ENCODE data around the gene TULP1.
A peak's percentile ranks its signal among the peaks of the same experiment; 100 is the strongest.

The TULP1 gene

DNA sequence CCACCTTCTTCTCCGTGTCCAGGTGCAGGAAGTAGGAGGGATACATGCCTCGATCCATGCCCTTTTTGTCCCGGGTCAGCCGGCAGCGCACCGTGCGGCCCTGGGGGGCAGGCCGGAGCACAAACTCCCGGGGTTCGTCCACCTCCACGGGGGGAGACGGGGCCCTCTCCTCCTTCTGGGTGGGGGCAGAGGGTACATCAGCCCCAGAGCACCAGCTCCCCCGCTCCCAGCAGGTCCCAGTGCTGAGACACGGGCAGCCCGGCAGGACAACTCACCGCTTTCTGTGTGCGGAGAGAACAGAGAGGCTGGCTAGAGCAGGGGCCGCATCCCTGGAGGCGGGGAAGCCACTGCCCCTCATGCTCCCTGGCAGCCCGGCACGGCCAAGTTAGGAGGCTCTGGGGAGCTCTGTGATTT lies 6.7 kb downstream of the TULP1 start:
- Histone ChIP-seq H3K27me3 (ENCODE audit: control insufficient read depth, insufficient read depth, low read length) (no peaks in the 10 kb centered on the region), H3K9me3 (ENCODE audit: control insufficient read depth, low read depth, low read length) (no peaks in the 10 kb centered on the region), H3K9ac (ENCODE audit: low read length) (no peak overlapping the region), H3K36me3 (ENCODE audit: control insufficient read depth, low read depth, low read length) (no peaks in the 10 kb centered on the region), H3K27ac (ENCODE audit: low read length) (no peak overlapping the region), H3K4me1 (ENCODE audit: control insufficient read depth, low read depth, low read length) (peaks cover 16% of the 10 kb centered on the region), H3K4me3 (ENCODE audit: low read length) (no peak overlapping the region)

DNA sequence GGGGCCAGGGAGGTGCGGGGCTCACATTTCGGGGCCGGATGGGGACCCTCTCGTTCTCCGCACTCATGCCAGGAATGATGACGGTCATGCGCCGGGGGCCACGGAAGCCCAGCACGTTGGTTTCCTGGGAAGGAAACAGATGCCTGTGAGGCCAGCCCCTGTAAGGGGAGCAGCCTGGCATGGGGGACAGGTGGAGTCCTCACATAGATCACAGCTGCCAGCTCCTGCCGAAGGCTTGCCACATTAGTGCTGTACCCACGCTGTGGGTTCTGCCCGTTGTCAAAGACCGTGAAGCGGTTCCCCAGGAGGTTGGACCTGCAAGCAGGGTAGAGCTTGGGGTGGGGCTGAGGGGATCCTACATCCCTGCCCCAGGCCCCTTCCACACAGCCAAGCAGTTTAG lies 9.2 kb downstream of the TULP1 start:
- H3K9me3 ChIP-seq (ENCODE audit: control insufficient read depth, low read depth, low read length): no peaks in the 10 kb centered on the region
- peaks cover 9% of the 10 kb centered on the region for H3K27me3 ChIP-seq (ENCODE audit: control insufficient read depth, insufficient read depth, low read length)
- no peak overlapping the region for H3K9ac ChIP-seq (ENCODE audit: low read length)
- H3K27ac ChIP-seq (ENCODE audit: low read length): no peak overlapping the region
- H3K36me3 ChIP-seq (ENCODE audit: control insufficient read depth, low read depth, low read length): no peaks in the 10 kb centered on the region
- H3K4me3 ChIP-seq (ENCODE audit: low read length): no peak overlapping the region
- H3K4me1 ChIP-seq (ENCODE audit: control insufficient read depth, low read depth, low read length): peaks cover 22% of the 10 kb centered on the region

DNA sequence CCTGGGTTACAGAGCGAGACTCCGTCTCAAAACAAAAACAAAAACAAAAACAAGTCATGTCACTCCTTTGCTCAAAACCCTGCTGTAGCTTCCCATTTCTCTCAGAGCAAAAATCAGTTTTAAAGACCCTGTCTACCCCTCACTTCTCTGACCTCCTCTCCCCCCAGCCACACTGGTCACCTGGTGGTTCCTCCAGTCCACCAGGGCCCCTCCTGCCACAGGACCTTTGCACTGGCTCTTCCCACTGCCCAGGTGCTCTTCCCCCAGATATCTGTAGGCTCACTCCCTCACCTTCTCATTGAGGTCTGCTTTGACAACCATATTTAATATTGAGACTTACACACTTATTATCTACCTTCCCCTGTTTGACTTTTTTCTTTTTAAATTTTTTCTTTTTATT lies 10.9 kb downstream of the TULP1 start:
- peaks cover 14% of the 10 kb centered on the region for H3K27me3 ChIP-seq (ENCODE audit: control insufficient read depth, insufficient read depth, low read length)
- no peak overlapping the region for H3K27ac ChIP-seq (ENCODE audit: low read length)
- no peak overlapping the region for H3K9ac ChIP-seq (ENCODE audit: low read length)
- H3K9me3 ChIP-seq (ENCODE audit: control insufficient read depth, low read depth, low read length): no peaks in the 10 kb centered on the region
- peaks cover 20% of the 10 kb centered on the region for H3K4me1 ChIP-seq (ENCODE audit: control insufficient read depth, low read depth, low read length)
- H3K36me3 ChIP-seq (ENCODE audit: control insufficient read depth, low read depth, low read length): no peaks in the 10 kb centered on the region
- H3K4me3 ChIP-seq (ENCODE audit: low read length): no peak overlapping the region

DNA sequence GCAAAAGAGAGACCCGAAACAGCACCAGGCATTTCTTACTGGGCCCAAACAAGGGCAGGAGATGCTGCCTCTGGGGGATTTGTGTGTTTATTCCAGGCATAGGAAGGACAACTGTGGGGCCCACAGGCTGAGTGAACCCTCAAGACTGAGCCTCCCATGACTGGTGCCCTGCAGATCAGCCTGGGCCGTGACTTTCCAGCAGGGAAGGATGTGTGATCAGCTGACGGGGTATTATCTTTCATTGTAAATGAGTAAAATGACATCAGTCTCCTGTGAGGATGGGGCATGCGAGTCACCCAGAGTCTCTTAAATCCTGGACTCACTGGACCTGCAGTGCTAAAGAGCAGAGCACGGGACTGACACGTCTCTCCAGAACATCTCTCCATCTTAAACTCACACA lies 11.9 kb downstream of the TULP1 start:
- Histone ChIP-seq H3K9me3 (ENCODE audit: control insufficient read depth, low read depth, low read length) (no peaks in the 10 kb centered on the region), H3K4me1 (ENCODE audit: control insufficient read depth, low read depth, low read length) (peaks cover 13% of the 10 kb centered on the region), H3K9ac (ENCODE audit: low read length) (no peak overlapping the region), H3K4me3 (ENCODE audit: low read length) (no peak overlapping the region), H3K27ac (ENCODE audit: low read length) (no peak overlapping the region), H3K27me3 (ENCODE audit: control insufficient read depth, insufficient read depth, low read length) (peaks cover 17% of the 10 kb centered on the region), H3K36me3 (ENCODE audit: control insufficient read depth, low read depth, low read length) (no peaks in the 10 kb centered on the region)

DNA sequence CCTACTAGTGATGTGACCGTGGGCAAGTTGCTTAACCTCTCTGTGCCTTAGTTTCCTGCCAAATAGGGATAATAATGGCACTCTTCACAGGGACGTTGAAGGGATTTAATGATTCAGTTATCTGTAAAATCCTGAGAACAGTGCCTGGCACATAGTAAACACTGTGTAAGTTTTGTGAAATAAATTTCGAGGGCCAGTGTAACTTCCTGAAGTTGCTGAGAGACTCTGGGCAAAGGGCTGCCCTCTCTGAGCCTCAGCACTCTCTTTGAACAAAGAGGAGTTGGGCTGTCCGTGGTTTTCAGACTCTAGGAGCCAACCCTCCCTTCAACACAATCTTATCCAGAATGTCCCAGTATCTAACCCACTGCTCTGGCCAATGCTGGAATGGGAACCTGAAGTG lies 13.3 kb downstream of the TULP1 start:
- no peak overlapping the region for H3K9ac ChIP-seq (ENCODE audit: low read length)
- H3K4me3 ChIP-seq (ENCODE audit: low read length): no peak overlapping the region
- H3K36me3 ChIP-seq (ENCODE audit: control insufficient read depth, low read depth, low read length): no peaks in the 10 kb centered on the region
- H3K27ac ChIP-seq (ENCODE audit: low read length): no peak overlapping the region
- H3K27me3 ChIP-seq (ENCODE audit: control insufficient read depth, insufficient read depth, low read length): peaks cover 21% of the 10 kb centered on the region
- H3K4me1 ChIP-seq (ENCODE audit: control insufficient read depth, low read depth, low read length): peaks cover 24% of the 10 kb centered on the region
- no peaks in the 10 kb centered on the region for H3K9me3 ChIP-seq (ENCODE audit: control insufficient read depth, low read depth, low read length)

DNA sequence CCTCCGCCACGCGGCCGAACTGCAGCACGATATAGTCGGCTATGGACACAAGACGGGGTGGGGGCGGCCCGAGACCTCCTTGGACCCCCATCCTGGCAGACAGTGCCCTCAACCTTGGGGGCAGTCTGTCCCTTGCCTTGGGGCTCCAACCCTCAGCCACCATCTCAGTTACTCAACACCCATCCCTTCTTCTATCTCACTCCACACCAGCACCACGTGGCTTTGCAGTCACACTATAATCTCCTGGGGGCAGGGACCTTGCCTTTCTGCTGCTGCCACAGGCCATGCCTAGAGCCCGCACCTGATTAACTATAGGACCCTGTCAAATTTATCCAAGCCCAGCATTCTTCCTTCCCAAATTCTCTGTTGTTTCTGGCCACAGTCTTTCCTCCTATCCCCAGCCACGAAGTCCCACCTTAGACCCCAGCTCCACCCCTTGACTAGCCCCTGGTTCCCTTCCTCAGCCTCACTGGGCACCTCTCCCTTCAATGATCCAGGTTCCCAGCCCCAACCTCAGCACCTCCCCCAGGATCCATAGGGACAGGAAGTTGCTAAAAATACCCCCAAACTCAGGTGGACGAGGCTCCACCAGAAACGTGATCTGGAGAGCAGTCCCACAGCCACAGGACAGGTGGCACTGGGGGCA lies 14.2 kb downstream of the TULP1 start:
- peak overlapping the region; percentile 91 for H3K9ac ChIP-seq (ENCODE audit: low read length)

DNA sequence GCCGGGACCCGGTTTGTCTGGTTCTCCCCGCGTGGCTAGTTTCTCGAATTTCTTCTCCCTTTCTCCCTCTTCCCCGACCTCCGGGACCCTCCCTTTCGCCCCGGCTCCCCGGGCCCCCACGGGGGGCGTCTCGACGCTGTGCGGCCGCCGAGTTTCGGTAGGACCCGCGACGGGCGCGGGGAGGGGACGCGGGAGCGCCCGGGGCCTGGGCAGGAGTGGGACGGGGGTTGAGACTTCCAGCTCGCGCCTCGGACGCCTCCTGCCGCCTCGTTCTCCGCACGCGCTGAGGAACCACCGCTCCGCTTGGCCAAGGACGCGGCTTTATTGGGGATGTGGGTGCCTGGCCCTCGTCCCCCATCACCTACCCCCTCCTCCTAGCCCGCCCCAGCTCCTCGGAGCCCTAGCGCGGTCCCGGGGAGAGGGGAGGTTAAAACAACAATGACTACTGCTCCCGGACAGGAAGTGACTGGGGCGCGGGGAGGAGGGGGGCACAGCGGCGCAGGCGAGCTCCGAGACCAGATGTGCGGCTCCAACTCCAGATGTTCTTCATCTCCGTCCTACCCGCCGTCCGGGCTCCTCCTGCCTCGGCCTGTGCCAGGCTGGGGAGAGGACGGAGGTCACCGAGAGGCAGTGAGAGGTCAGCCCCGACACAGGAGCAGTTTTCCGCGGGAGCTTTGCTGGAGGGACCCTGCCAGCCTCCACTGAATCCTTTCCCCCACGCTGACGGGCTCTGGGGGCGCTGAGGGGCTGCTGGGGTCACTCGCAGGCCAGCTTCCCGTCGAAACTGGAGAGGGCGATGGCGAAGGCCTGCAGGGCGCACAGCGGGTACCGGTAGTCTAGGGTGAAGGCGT lies 14.9 kb downstream of the TULP1 start:
- H3K27me3 ChIP-seq (ENCODE audit: control insufficient read depth, insufficient read depth, low read length): peaks cover 21% of the 10 kb centered on the region
- H3K36me3 ChIP-seq (ENCODE audit: control insufficient read depth, low read depth, low read length): no peaks in the 10 kb centered on the region
- H3K9ac ChIP-seq (ENCODE audit: low read length): peak overlapping the region; percentile 91
- H3K27ac ChIP-seq (ENCODE audit: low read length): peak overlapping the region; percentile 61
- H3K4me1 ChIP-seq (ENCODE audit: control insufficient read depth, low read depth, low read length): peaks cover 38% of the 10 kb centered on the region
- peak overlapping the region; percentile 73 for H3K4me3 ChIP-seq (ENCODE audit: low read length)
- no peaks in the 10 kb centered on the region for H3K9me3 ChIP-seq (ENCODE audit: control insufficient read depth, low read depth, low read length)

More for the DNA sequence above, 14.2 kb downstream of the TULP1 start:
- Histone ChIP-seq H3K4me3 (ENCODE audit: low read length) (peak overlapping the region; percentile 73), H3K9me3 (ENCODE audit: control insufficient read depth, low read depth, low read length) (no peaks in the 10 kb centered on the region), H3K27me3 (ENCODE audit: control insufficient read depth, insufficient read depth, low read length) (peaks cover 21% of the 10 kb centered on the region), H3K4me1 (ENCODE audit: control insufficient read depth, low read depth, low read length) (peaks cover 31% of the 10 kb centered on the region), H3K27ac (ENCODE audit: low read length) (no peak overlapping the region), H3K36me3 (ENCODE audit: control insufficient read depth, low read depth, low read length) (no peaks in the 10 kb centered on the region)

DNA sequence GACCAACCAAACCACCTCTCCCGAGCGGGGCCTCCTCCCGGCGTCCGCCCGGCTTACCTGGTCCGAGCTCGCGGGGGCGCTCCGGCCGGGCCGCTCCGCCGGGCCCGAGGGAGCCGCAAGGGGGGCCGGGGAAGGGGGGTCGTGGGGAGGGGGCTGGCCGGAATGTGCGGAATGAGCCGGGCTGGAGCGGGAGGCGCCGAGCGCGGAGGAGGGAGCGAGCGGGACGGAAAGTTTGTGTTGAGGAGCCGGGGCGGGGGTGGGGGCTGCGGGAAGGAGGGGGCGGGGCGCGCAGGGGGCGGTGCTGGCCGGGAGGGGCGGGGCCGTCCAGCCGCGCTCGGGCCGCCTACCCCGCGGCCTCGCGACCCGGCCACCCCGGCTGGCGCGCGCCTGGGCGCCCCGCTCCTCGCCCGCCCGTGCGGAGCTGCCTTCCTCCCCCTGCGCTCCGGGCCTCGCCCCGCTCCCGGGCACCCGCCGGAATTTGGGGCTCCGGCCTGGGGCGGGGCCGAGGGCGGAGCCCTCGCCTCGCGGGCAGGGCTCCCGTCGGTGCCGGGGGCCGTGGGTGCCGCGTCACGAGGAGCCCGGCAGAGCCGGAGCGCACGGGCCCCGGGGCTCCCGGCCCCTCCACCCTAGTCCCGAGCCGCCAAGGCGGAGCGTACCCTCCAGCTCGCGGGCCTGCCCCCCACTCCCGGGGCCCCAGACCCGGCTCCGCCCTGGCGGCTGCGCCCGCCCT lies 15.7 kb downstream of the TULP1 start, which contains the start of gene TEAD3:
TSS of gene TEAD3 (minus strand) at position 239 of the 730 bp plus-strand sequence.
- Histone ChIP-seq H3K27me3 (ENCODE audit: control insufficient read depth, insufficient read depth, low read length) (peaks cover 21% of the 10 kb centered on the region), H3K4me1 (ENCODE audit: control insufficient read depth, low read depth, low read length) (peaks cover 46% of the 10 kb centered on the region), H3K9me3 (ENCODE audit: control insufficient read depth, low read depth, low read length) (no peaks in the 10 kb centered on the region), H3K27ac (ENCODE audit: low read length) (peak within 1 kb of the TSS; percentile 61), H3K36me3 (ENCODE audit: control insufficient read depth, low read depth, low read length) (no peaks in the 10 kb centered on the region), H3K9ac (ENCODE audit: low read length) (peak within 1 kb of the TSS; percentile 91), H3K4me3 (ENCODE audit: low read length) (peak within 1 kb of the TSS; percentile 73)

DNA sequence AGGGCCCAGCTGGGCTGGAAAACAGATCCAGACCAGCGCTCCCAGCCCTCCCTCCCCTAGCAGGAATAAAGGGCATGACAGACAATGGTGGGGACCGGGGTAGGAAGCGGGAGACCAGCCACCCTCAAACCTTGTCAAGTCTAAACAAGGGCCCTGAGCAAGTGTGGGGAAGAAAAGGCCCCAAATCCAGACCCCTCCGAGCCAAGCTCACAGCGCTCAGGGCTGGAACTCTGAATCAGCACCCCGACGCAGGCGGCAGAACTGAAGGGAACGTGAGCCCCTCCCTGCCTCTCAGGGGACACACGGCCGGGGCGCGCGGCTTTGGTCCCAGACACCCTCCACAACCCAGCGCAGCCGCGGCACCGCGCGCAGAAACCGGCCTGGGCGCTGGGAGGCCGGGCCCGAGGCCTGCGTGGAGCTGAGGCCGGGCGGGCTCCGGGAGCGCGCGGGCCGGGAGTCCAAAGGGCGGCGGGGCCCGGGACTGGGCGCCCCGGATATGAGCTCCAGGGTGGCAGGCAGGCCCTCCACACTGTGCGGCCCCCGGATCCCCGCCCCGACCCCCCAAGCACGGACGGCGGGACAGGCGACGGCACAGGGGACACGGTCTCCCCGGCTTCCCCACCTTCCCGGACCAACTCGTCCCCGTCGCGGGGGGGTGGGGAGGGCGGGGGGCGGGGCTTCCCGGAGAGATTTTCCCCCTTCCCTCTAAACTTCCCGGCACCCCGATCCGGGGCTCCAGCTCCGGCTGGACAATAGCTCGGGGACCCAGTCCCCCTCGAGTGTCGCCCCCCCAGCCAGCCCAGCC lies 16.5 kb downstream of the TULP1 start:
- Histone ChIP-seq H3K27me3 (ENCODE audit: control insufficient read depth, insufficient read depth, low read length) (peaks cover 21% of the 10 kb centered on the region), H3K27ac (ENCODE audit: low read length) (no peak overlapping the region), H3K36me3 (ENCODE audit: control insufficient read depth, low read depth, low read length) (no peaks in the 10 kb centered on the region), H3K4me1 (ENCODE audit: control insufficient read depth, low read depth, low read length) (peaks cover 54% of the 10 kb centered on the region), H3K4me3 (ENCODE audit: low read length) (peak overlapping the region; percentile 58), H3K9ac (ENCODE audit: low read length) (peak overlapping the region; percentile 44), H3K9me3 (ENCODE audit: control insufficient read depth, low read depth, low read length) (no peaks in the 10 kb centered on the region)

DNA sequence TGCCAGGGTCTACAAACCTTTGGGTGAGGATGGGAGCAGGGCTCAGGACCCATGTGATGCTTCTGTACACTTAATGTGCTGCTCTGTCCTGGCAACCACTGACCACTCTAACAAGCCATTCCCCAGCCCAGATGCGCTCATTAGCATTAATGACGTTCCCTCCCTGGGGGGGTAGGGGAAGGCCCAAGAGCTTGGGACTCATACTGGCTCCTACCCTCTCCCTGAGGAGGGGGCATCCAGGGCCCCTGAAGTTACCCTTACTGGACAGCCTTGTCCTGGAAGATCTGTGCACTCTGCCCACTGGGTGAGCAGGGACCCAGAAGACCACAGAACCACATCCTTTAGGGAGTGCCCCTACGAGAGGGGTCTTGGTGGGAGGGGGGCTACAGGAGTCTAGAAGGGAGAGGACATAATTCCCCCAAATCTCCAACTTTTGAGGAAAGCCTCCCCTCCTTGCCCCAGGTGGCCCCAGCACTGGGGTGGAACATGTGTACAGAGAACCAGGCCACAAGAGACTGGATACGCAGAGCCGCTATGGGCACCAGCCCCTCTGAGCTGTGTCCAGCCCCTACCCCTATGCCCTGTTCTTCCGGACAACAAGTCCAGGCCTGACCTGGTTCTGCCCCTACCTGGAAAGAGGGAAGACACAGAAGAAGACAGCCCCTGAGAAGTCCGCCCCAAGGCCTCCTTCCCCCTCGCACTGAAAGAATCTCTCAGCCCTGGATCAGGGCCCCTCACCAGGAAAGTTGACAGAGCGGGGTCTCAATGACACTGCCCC lies 17.2 kb downstream of the TULP1 start:
- Histone ChIP-seq H3K4me1 (ENCODE audit: control insufficient read depth, low read depth, low read length) (peaks cover 62% of the 10 kb centered on the region), H3K9ac (ENCODE audit: low read length) (peak overlapping the region; percentile 44), H3K27me3 (ENCODE audit: control insufficient read depth, insufficient read depth, low read length) (peaks cover 21% of the 10 kb centered on the region), H3K27ac (ENCODE audit: low read length) (no peak overlapping the region), H3K9me3 (ENCODE audit: control insufficient read depth, low read depth, low read length) (no peaks in the 10 kb centered on the region), H3K36me3 (ENCODE audit: control insufficient read depth, low read depth, low read length) (no peaks in the 10 kb centered on the region), H3K4me3 (ENCODE audit: low read length) (peak overlapping the region; percentile 58)
